T-helper 1 cell treated with Interleukin-12 subunit alpha and Interleukin-12 subunit beta and Interleukin-4 antibody, amounts not matched to agents 30 μg/mL and 1 μg/mL, for 36 hours (primary cell): Measurements from ENCODE around the gene CRYGD.
"Not testable (repeated sequence)": the region's sequence is repeated elsewhere in the genome, so short reads cannot be mapped to it uniquely, and the experiment has no call there.

Experiments used
- H3K27ac Mint-ChIP-seq: one replicate; pipeline ENCODE4 v1.8.0; 2021; ENCODE audit warnings: mild to moderate bottlenecking, mixed read lengths
- H3K27me3 Mint-ChIP-seq: one replicate; pipeline ENCODE4 v1.8.0; 2021; ENCODE audit warnings: low read depth, mixed read lengths
- H3K36me3 Mint-ChIP-seq: one replicate; pipeline ENCODE4 v1.8.0; 2021; ENCODE audit warnings: low read depth, mixed read lengths
- H3K4me1 Mint-ChIP-seq: one replicate; pipeline ENCODE4 v1.8.0; 2021; ENCODE audit warnings: low read depth, mixed read lengths
- H3K4me3 Mint-ChIP-seq: one replicate; pipeline ENCODE4 v1.8.0; 2021; ENCODE audit warnings: mild to moderate bottlenecking, moderate library complexity, mixed read lengths
- H3K9me3 Mint-ChIP-seq: one replicate; pipeline ENCODE4 v1.8.0; 2021; ENCODE audit warnings: mixed read lengths

Gene CRYGD

GRCh38 chr2:208124013-208124715 lies at the start of gene CRYGD:
TSS of gene CRYGD (minus strand) at chr2:208124524. CDS start at chr2:208124473, 51 bp downstream.
- H3K4me1 Mint-ChIP-seq, H3K36me3 Mint-ChIP-seq, H3K4me3 Mint-ChIP-seq, H3K27ac Mint-ChIP-seq, H3K9me3 Mint-ChIP-seq: not testable (repeated sequence)
- H3K27me3 Mint-ChIP-seq = peaks cover 43% of the 10 kb centered on the region

GRCh38 chr2:208172125-208172524 lies 47.8 kb upstream of the CRYGD start:
- Mint-ChIP-seq H3K27me3 (no peaks in the 10 kb centered on the region), H3K4me3 (no peak overlapping the region), H3K27ac (no peak overlapping the region), H3K36me3 (no peaks in the 10 kb centered on the region), H3K4me1 (no peaks in the 10 kb centered on the region), H3K9me3 (no peaks in the 10 kb centered on the region)

- H3K36me3 Mint-ChIP-seq = no peaks in the 10 kb centered on the region
- H3K27ac Mint-ChIP-seq = no peak overlapping the region
- no peaks in the 10 kb centered on the region for H3K27me3 Mint-ChIP-seq
- no peaks in the 10 kb centered on the region for H3K4me1 Mint-ChIP-seq
- no peaks in the 10 kb centered on the region for H3K9me3 Mint-ChIP-seq
- H3K4me3 Mint-ChIP-seq = no peak overlapping the region
Observed at GRCh38 chr2:208164951-208165755, 40.8 kb upstream of the CRYGD start.

- Mint-ChIP-seq H3K4me3 (no peak within 1 kb of the TSS), H3K36me3 (no peaks in the 10 kb centered on the region), H3K4me1 (no peaks in the 10 kb centered on the region), H3K27me3 (no peaks in the 10 kb centered on the region), H3K9me3 (no peaks in the 10 kb centered on the region), H3K27ac (no peak within 1 kb of the TSS)
Observed at GRCh38 chr2:208163489-208163888, 39.2 kb upstream of the CRYGD start, which contains the start of gene CRYGA. TSS of gene CRYGA (minus strand) at chr2:208163589. CDS start at chr2:208163556, 33 bp downstream.

- H3K36me3 Mint-ChIP-seq = no peaks in the 10 kb centered on the region
- H3K4me3 Mint-ChIP-seq = no peak overlapping the region
- no peaks in the 10 kb centered on the region for H3K4me1 Mint-ChIP-seq
- no peak overlapping the region for H3K27ac Mint-ChIP-seq
- H3K27me3 Mint-ChIP-seq = no peaks in the 10 kb centered on the region
- no peaks in the 10 kb centered on the region for H3K9me3 Mint-ChIP-seq
Observed at GRCh38 chr2:208156439-208156838, 32.1 kb upstream of the CRYGD start.

GRCh38 chr2:208153156-208153555 lies 28.8 kb upstream of the CRYGD start:
- no peaks in the 10 kb centered on the region for H3K27me3 Mint-ChIP-seq
- no peak overlapping the region for H3K4me3 Mint-ChIP-seq
- no peaks in the 10 kb centered on the region for H3K4me1 Mint-ChIP-seq
- H3K27ac Mint-ChIP-seq = no peak overlapping the region
- no peaks in the 10 kb centered on the region for H3K9me3 Mint-ChIP-seq
- no peaks in the 10 kb centered on the region for H3K36me3 Mint-ChIP-seq

- H3K27ac Mint-ChIP-seq = no peak overlapping the region
- H3K36me3 Mint-ChIP-seq = no peaks in the 10 kb centered on the region
- H3K4me1 Mint-ChIP-seq = no peaks in the 10 kb centered on the region
- no peaks in the 10 kb centered on the region for H3K9me3 Mint-ChIP-seq
- H3K4me3 Mint-ChIP-seq = no peak overlapping the region
- H3K27me3 Mint-ChIP-seq = no peaks in the 10 kb centered on the region
Observed at GRCh38 chr2:208150956-208151355, 26.6 kb upstream of the CRYGD start.

- Mint-ChIP-seq H3K36me3 (no peaks in the 10 kb centered on the region), H3K4me3 (no peak overlapping the region), H3K27me3 (no peaks in the 10 kb centered on the region), H3K9me3 (no peaks in the 10 kb centered on the region), H3K27ac (no peak overlapping the region), H3K4me1 (no peaks in the 10 kb centered on the region)
Observed at GRCh38 chr2:208150094-208150493, 25.8 kb upstream of the CRYGD start.

- no peak overlapping the region for H3K27ac Mint-ChIP-seq
- H3K27me3 Mint-ChIP-seq = no peaks in the 10 kb centered on the region
- H3K36me3 Mint-ChIP-seq = no peaks in the 10 kb centered on the region
- no peaks in the 10 kb centered on the region for H3K4me1 Mint-ChIP-seq
- H3K4me3 Mint-ChIP-seq = no peak overlapping the region
- H3K9me3 Mint-ChIP-seq = no peaks in the 10 kb centered on the region
Observed at GRCh38 chr2:208148803-208149202, 24.5 kb upstream of the CRYGD start.

- Mint-ChIP-seq H3K27ac (no peak overlapping the region), H3K4me3 (no peak overlapping the region), H3K4me1 (no peaks in the 10 kb centered on the region), H3K36me3 (no peaks in the 10 kb centered on the region), H3K27me3 (no peaks in the 10 kb centered on the region), H3K9me3 (no peaks in the 10 kb centered on the region)
Observed at GRCh38 chr2:208147759-208148158, 23.4 kb upstream of the CRYGD start.

- Mint-ChIP-seq H3K4me3 (no peak overlapping the region), H3K36me3 (no peaks in the 10 kb centered on the region), H3K9me3 (no peaks in the 10 kb centered on the region), H3K4me1 (no peaks in the 10 kb centered on the region), H3K27ac (no peak overlapping the region), H3K27me3 (no peaks in the 10 kb centered on the region)
Observed at GRCh38 chr2:208147008-208147407, 22.7 kb upstream of the CRYGD start.

GRCh38 chr2:208146006-208146405 lies 21.7 kb upstream of the CRYGD start, which contains the start of gene CRYGB:
TSS of gene CRYGB (minus strand) at chr2:208146158. CDS start at chr2:208146120, 38 bp downstream.
- H3K9me3 Mint-ChIP-seq = no peaks in the 10 kb centered on the region
- no peaks in the 10 kb centered on the region for H3K36me3 Mint-ChIP-seq

GRCh38 chr2:208142925-208143799 lies 18.8 kb upstream of the CRYGD start:
- Mint-ChIP-seq H3K9me3 (peaks cover 3% of the 10 kb centered on the region), H3K27me3 (no peaks in the 10 kb centered on the region), H3K4me1 (no peaks in the 10 kb centered on the region), H3K4me3 (no peak overlapping the region), H3K36me3 (no peaks in the 10 kb centered on the region), H3K27ac (no peak overlapping the region)

More at GRCh38 chr2:208146006-208146405, 21.7 kb upstream of the CRYGD start, which contains the start of gene CRYGB:
- no peaks in the 10 kb centered on the region for H3K27me3 Mint-ChIP-seq
- no peak within 1 kb of the TSS for H3K4me3 Mint-ChIP-seq
- H3K4me1 Mint-ChIP-seq = no peaks in the 10 kb centered on the region
- no peak within 1 kb of the TSS for H3K27ac Mint-ChIP-seq

GRCh38 chr2:208142240-208142924 lies 18.1 kb upstream of the CRYGD start:
- no peaks in the 10 kb centered on the region for H3K36me3 Mint-ChIP-seq

More at GRCh38 chr2:208142240-208142924, 18.1 kb upstream of the CRYGD start:
- Mint-ChIP-seq H3K9me3 (peaks cover 7% of the 10 kb centered on the region), H3K27ac (no peak overlapping the region), H3K27me3 (no peaks in the 10 kb centered on the region), H3K4me3 (no peak overlapping the region), H3K4me1 (no peaks in the 10 kb centered on the region)
